Measurements from ENCODE around the gene RCAN3.
"Not testable (repeated sequence)": the region's sequence is repeated elsewhere in the genome, so short reads cannot be mapped to it uniquely, and the experiment has no call there.

Gene RCAN3

GRCh38 chr1:24487455-24487854 is 15.2 kb upstream of the RCAN3 start:
- Histone ChIP-seq H3K4me3 (ENCODE audit: low read depth, low read length) (no peak overlapping the region), H3K4me1 (ENCODE audit: control insufficient read depth, insufficient read depth, low read length) (no peaks in the 10 kb centered on the region), H3K9me3 (ENCODE audit: control insufficient read depth, insufficient read depth, low read length) (peaks cover 3% of the 10 kb centered on the region), H3K36me3 (ENCODE audit: control insufficient read depth, insufficient read depth, low read length) (no peaks in the 10 kb centered on the region), H3K27me3 (ENCODE audit: control insufficient read depth, insufficient read depth, low read length) (no peaks in the 10 kb centered on the region), H3K9ac (ENCODE audit: low read depth, low read length) (no peak overlapping the region)

- not testable (repeated sequence) for H3K9me3 ChIP-seq (ENCODE audit: control insufficient read depth, insufficient read depth, low read length); H3K9ac ChIP-seq (ENCODE audit: low read depth, low read length); H3K36me3 ChIP-seq (ENCODE audit: control insufficient read depth, insufficient read depth, low read length); H3K27me3 ChIP-seq (ENCODE audit: control insufficient read depth, insufficient read depth, low read length); H3K4me3 ChIP-seq (ENCODE audit: low read depth, low read length); H3K4me1 ChIP-seq (ENCODE audit: control insufficient read depth, insufficient read depth, low read length)
Observed at GRCh38 chr1:24488159-24488558, 14.5 kb upstream of the RCAN3 start.

GRCh38 chr1:24489674-24490073 is 13.0 kb upstream of the RCAN3 start:
- no peaks in the 10 kb centered on the region for H3K27me3 ChIP-seq (ENCODE audit: control insufficient read depth, insufficient read depth, low read length)
- no peaks in the 10 kb centered on the region for H3K4me1 ChIP-seq (ENCODE audit: control insufficient read depth, insufficient read depth, low read length)
- H3K9me3 ChIP-seq (ENCODE audit: control insufficient read depth, insufficient read depth, low read length), result peaks cover 3% of the 10 kb centered on the region
- H3K9ac ChIP-seq (ENCODE audit: low read depth, low read length), result no peak overlapping the region
- H3K4me3 ChIP-seq (ENCODE audit: low read depth, low read length), result no peak overlapping the region
- no peaks in the 10 kb centered on the region for H3K36me3 ChIP-seq (ENCODE audit: control insufficient read depth, insufficient read depth, low read length)

- peaks cover 3% of the 10 kb centered on the region for H3K9me3 ChIP-seq (ENCODE audit: control insufficient read depth, insufficient read depth, low read length)
- no peak overlapping the region for H3K4me3 ChIP-seq (ENCODE audit: low read depth, low read length)
Observed at GRCh38 chr1:24490101-24490781, 12.4 kb upstream of the RCAN3 start.

GRCh38 chr1:24491577-24492360 is 10.9 kb upstream of the RCAN3 start:
- Histone ChIP-seq H3K27me3 (ENCODE audit: control insufficient read depth, insufficient read depth, low read length) (no peaks in the 10 kb centered on the region), H3K9me3 (ENCODE audit: control insufficient read depth, insufficient read depth, low read length) (peaks cover 3% of the 10 kb centered on the region), H3K4me3 (ENCODE audit: low read depth, low read length) (no peak overlapping the region), H3K4me1 (ENCODE audit: control insufficient read depth, insufficient read depth, low read length) (no peaks in the 10 kb centered on the region), H3K36me3 (ENCODE audit: control insufficient read depth, insufficient read depth, low read length) (no peaks in the 10 kb centered on the region), H3K9ac (ENCODE audit: low read depth, low read length) (no peak overlapping the region)

More at GRCh38 chr1:24490101-24490781, 12.4 kb upstream of the RCAN3 start:
- no peaks in the 10 kb centered on the region for H3K4me1 ChIP-seq (ENCODE audit: control insufficient read depth, insufficient read depth, low read length)
- no peaks in the 10 kb centered on the region for H3K27me3 ChIP-seq (ENCODE audit: control insufficient read depth, insufficient read depth, low read length)
- H3K9ac ChIP-seq (ENCODE audit: low read depth, low read length), result no peak overlapping the region
- H3K36me3 ChIP-seq (ENCODE audit: control insufficient read depth, insufficient read depth, low read length), result no peaks in the 10 kb centered on the region

- not testable (repeated sequence) for H3K27me3 ChIP-seq (ENCODE audit: control insufficient read depth, insufficient read depth, low read length); H3K4me1 ChIP-seq (ENCODE audit: control insufficient read depth, insufficient read depth, low read length); H3K4me3 ChIP-seq (ENCODE audit: low read depth, low read length); H3K9ac ChIP-seq (ENCODE audit: low read depth, low read length); H3K9me3 ChIP-seq (ENCODE audit: control insufficient read depth, insufficient read depth, low read length); H3K36me3 ChIP-seq (ENCODE audit: control insufficient read depth, insufficient read depth, low read length)
Observed at GRCh38 chr1:24492935-24493334, 9.7 kb upstream of the RCAN3 start.

GRCh38 chr1:24493785-24494184 is 8.9 kb upstream of the RCAN3 start:
- no peaks in the 10 kb centered on the region for H3K4me1 ChIP-seq (ENCODE audit: control insufficient read depth, insufficient read depth, low read length)
- H3K9ac ChIP-seq (ENCODE audit: low read depth, low read length), result no peak overlapping the region
- H3K27me3 ChIP-seq (ENCODE audit: control insufficient read depth, insufficient read depth, low read length), result no peaks in the 10 kb centered on the region
- no peaks in the 10 kb centered on the region for H3K36me3 ChIP-seq (ENCODE audit: control insufficient read depth, insufficient read depth, low read length)
- H3K9me3 ChIP-seq (ENCODE audit: control insufficient read depth, insufficient read depth, low read length), result peaks cover 3% of the 10 kb centered on the region
- no peak overlapping the region for H3K4me3 ChIP-seq (ENCODE audit: low read depth, low read length)

- no peaks in the 10 kb centered on the region for H3K27me3 ChIP-seq (ENCODE audit: control insufficient read depth, insufficient read depth, low read length)
- no peak overlapping the region for H3K4me3 ChIP-seq (ENCODE audit: low read depth, low read length)
- H3K9me3 ChIP-seq (ENCODE audit: control insufficient read depth, insufficient read depth, low read length), result no peaks in the 10 kb centered on the region
- no peaks in the 10 kb centered on the region for H3K4me1 ChIP-seq (ENCODE audit: control insufficient read depth, insufficient read depth, low read length)
- H3K9ac ChIP-seq (ENCODE audit: low read depth, low read length), result no peak overlapping the region
- H3K36me3 ChIP-seq (ENCODE audit: control insufficient read depth, insufficient read depth, low read length), result no peaks in the 10 kb centered on the region
Observed at GRCh38 chr1:24498589-24498988, 4.0 kb upstream of the RCAN3 start.

- Histone ChIP-seq H3K4me3 (ENCODE audit: low read depth, low read length) (no peak overlapping the region), H3K27me3 (ENCODE audit: control insufficient read depth, insufficient read depth, low read length) (no peaks in the 10 kb centered on the region), H3K9ac (ENCODE audit: low read depth, low read length) (no peak overlapping the region), H3K9me3 (ENCODE audit: control insufficient read depth, insufficient read depth, low read length) (no peaks in the 10 kb centered on the region), H3K36me3 (ENCODE audit: control insufficient read depth, insufficient read depth, low read length) (no peaks in the 10 kb centered on the region), H3K4me1 (ENCODE audit: control insufficient read depth, insufficient read depth, low read length) (peaks cover 7% of the 10 kb centered on the region)
Observed at GRCh38 chr1:24500448-24501048, 2.1 kb upstream of the RCAN3 start.

- no peaks in the 10 kb centered on the region for H3K36me3 ChIP-seq (ENCODE audit: control insufficient read depth, insufficient read depth, low read length)
- H3K4me3 ChIP-seq (ENCODE audit: low read depth, low read length), result peak overlapping the region; percentile 86
- peaks cover 7% of the 10 kb centered on the region for H3K4me1 ChIP-seq (ENCODE audit: control insufficient read depth, insufficient read depth, low read length)
- H3K27me3 ChIP-seq (ENCODE audit: control insufficient read depth, insufficient read depth, low read length), result no peaks in the 10 kb centered on the region
- peak overlapping the region; percentile 6 for H3K9ac ChIP-seq (ENCODE audit: low read depth, low read length)
- H3K9me3 ChIP-seq (ENCODE audit: control insufficient read depth, insufficient read depth, low read length), result no peaks in the 10 kb centered on the region
Observed at GRCh38 chr1:24501371-24502064, 1.1 kb upstream of the RCAN3 start.

- H3K4me3 ChIP-seq (ENCODE audit: low read depth, low read length), result peak overlapping the region; percentile 86
- H3K4me1 ChIP-seq (ENCODE audit: control insufficient read depth, insufficient read depth, low read length), result peaks cover 10% of the 10 kb centered on the region
- H3K9me3 ChIP-seq (ENCODE audit: control insufficient read depth, insufficient read depth, low read length), result no peaks in the 10 kb centered on the region
- H3K9ac ChIP-seq (ENCODE audit: low read depth, low read length), result peak overlapping the region; percentile 76
- H3K36me3 ChIP-seq (ENCODE audit: control insufficient read depth, insufficient read depth, low read length), result no peaks in the 10 kb centered on the region
- H3K27me3 ChIP-seq (ENCODE audit: control insufficient read depth, insufficient read depth, low read length), result no peaks in the 10 kb centered on the region
Observed at GRCh38 chr1:24502065-24502708, 449 bp upstream of the RCAN3 start.
